ENCODE results near the gene ANG. TPM values are rescaled to one million over a fixed set of nuclear protein-coding genes. Genes with fewer than 3 reads are reported as not detected.

Gene ANG
- total RNA-seq, 4 donors from 2014 or later = 19.8 to 45.5 (median 32.1) TPM

DNA sequence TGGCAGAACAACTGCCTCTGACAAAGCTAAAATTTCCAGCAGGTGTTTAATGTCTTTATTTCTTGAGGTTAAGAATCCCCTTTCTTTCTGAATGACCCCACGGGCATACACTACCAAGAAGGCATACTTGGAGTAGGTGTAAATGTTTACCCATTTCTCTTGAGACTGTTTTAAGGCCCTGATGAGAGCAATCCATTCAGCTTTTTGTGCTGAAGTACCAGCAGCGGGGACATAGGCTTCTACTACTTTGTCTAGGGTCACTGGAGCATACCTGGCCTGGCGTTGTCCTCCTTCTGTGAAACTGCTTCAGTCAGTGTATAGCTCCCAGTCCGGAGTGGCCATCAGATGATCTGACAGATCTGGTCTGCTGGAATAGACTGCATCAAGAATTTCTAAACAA lies 22.7 kb downstream of the ANG start:
- H3K4me3 ChIP-seq (ENCODE audit: low read depth, poor library complexity, severe bottlenecking) = no peak overlapping the region
- WGBS, 2 donors = 77 to 91% methylated on average over 4 of the region's 4 CpGs
- TF ChIP-seq, protein P1, sequence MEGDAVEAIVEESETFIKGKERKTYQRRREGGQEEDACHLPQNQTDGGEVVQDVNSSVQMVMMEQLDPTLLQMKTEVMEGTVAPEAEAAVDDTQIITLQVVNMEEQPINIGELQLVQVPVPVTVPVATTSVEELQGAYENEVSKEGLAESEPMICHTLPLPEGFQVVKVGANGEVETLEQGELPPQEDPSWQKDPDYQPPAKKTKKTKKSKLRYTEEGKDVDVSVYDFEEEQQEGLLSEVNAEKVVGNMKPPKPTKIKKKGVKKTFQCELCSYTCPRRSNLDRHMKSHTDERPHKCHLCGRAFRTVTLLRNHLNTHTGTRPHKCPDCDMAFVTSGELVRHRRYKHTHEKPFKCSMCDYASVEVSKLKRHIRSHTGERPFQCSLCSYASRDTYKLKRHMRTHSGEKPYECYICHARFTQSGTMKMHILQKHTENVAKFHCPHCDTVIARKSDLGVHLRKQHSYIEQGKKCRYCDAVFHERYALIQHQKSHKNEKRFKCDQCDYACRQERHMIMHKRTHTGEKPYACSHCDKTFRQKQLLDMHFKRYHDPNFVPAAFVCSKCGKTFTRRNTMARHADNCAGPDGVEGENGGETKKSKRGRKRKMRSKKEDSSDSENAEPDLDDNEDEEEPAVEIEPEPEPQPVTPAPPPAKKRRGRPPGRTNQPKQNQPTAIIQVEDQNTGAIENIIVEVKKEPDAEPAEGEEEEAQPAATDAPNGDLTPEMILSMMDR (IDR thresholded peaks at IDR 0.05) = no peak
- TF ChIP-seq POLR2A (IDR thresholded peaks at IDR 0.05) = no peak
- no peak for DNase-seq (ENCODE audit: low spot score in 2 of 2)
- intact Hi-C loops (cut with DNase I; ENCODE audit: low total_unique reads) = no loop called here

DNA sequence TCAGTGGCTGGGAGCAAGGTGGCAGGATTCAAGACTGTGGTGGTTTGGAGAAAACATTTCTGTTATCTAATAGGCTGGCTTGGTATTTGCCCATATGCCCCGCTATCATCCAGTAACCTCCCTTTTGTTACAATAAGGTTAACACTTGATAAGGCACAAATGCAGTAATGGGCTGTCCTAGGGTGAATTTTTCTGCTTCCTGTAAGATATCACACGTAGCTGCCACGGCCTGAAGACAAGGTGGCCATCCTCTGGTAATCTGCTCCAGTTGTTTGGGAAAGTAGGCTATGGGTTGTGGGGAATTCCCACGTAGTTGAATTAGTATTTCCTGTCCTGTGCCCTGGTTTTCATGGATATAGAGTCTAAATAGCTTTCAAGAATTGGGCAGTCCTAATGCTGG lies 23.1 kb downstream of the ANG start:
- no peak for TF ChIP-seq POLR2A (IDR thresholded peaks at IDR 0.05)
- DNase-seq (ENCODE audit: low spot score in 2 of 2) = no peak
- no peak overlapping the region for H3K4me3 ChIP-seq (ENCODE audit: low read depth, poor library complexity, severe bottlenecking)
- intact Hi-C loops (cut with DNase I; ENCODE audit: low total_unique reads) = no loop called here
- 54 to 64% methylated on average over 4 of the region's 4 CpGs for WGBS, 2 donors

DNA sequence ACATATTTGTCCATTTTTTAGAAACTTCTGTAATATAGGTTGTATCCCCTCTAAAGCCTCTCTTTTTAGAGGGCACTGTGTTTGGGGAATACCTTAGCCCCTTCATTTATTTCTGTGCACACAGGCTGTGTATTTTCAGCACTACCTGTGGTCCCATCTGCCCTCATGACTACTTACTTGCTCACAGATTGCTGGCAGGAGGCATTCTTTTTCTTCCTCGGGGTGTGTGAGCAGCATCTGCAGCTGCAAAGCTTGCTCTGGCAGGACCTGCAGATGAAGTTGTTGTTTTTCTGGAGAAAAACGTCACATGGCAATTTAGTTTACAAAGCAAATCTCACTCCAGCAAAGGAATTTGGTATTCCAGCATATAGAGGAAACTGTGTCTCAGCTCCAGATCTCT lies 24.3 kb downstream of the ANG start:
- intact Hi-C loops (cut with DNase I; ENCODE audit: low total_unique reads) = no loop called here
- WGBS, 2 donors = 10% methylated on average over 2 of the region's 2 CpGs
- TF ChIP-seq POLR2A (IDR thresholded peaks at IDR 0.05) = no peak
- TF ChIP-seq, protein P1 (IDR thresholded peaks at IDR 0.05) = no peak
- DNase-seq (ENCODE audit: low spot score in 2 of 2) = no peak
- no peak overlapping the region for H3K4me3 ChIP-seq (ENCODE audit: low read depth, poor library complexity, severe bottlenecking)

DNA sequence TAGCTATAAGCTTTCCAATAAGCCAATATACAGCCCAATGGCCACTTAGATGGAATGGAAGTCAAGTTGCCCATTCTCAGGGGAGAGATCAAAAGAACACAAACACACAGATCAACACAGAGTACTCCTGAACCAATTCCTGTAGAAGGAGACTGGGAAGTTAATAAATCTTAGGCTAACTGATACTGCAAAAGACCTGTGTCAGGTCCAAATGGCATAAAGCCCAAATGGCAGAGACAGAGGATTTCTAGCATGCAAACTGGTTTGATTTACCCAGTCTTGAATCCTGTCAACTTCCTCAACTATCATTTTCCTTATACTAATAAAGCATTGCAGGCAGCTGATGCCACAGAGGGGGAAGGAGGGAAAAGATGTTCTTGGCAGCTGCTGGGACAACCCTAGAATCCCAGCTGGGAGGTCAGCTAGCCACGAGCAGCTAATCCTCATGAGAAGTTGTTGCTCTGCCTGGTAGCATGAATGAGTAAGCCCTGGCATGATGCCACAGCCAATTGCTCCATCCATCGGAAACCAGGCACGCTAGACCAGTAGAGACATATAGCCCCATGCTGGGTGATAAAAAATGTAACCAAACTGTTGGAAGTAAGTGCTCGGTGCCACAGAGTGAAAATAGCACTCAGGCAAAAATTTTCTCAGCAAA lies 26.2 kb downstream of the ANG start:
- TF ChIP-seq, protein P1 (IDR thresholded peaks at IDR 0.05) = no peak
- no peak for TF ChIP-seq POLR2A (IDR thresholded peaks at IDR 0.05)
- WGBS, 2 donors = 30 to 31% methylated on average over 4 of the region's 4 CpGs
- H3K4me3 ChIP-seq (ENCODE audit: low read depth, poor library complexity, severe bottlenecking) = no peak overlapping the region
- intact Hi-C loops (cut with DNase I; ENCODE audit: low total_unique reads) = no loop called here
- peak; percentile 85 to 96 for DNase-seq (ENCODE audit: low spot score in 2 of 2)

DNA sequence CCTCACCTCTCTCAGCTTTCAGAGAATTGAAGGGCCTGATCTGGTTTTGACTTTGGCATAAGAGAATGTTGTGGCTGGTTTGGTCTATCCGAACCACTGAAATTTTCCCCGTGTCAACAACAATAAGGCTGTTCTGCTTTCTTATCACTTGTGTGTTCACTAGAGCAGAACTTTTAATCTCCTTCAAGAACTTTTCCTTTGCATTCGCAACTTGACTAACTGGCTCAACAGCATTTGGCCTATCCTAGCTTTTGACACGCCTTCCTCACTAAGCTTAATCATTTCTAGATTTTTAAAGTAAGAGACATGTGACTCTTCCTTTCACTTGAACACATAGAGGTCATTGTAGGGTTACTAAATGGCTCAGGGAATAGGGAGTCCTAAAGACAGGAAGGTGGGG lies 31.2 kb downstream of the ANG start:
- TF ChIP-seq POLR2A (IDR thresholded peaks at IDR 0.05) = no peak
- TF ChIP-seq, protein P1 (IDR thresholded peaks at IDR 0.05) = no peak
- H3K4me3 ChIP-seq (ENCODE audit: low read depth, poor library complexity, severe bottlenecking) = no peak overlapping the region
- intact Hi-C loops (cut with DNase I; ENCODE audit: low total_unique reads) = no loop called here
- 48 to 54% methylated on average over 4 of the region's 4 CpGs for WGBS, 2 donors
- no peak for DNase-seq (ENCODE audit: low spot score in 2 of 2)

DNA sequence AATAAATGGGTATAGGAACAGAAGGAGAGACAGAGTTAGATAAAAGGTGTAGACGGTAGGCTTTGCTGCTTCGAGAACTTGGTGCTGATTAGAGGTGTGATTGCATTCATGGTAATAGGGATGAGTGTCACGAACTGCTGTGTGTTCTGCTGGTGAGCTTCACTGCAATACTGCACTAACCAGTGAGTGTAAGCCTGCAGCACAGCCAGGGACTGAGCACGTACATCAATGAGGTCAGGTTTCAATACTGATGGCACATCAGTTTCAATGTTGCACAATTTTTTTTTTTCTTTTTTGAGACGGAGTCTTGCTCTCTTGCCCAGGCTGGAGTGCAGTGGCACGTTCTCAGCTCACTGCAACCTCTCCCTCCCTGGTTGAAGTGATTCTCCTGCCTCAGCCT lies 32.2 kb downstream of the ANG start:
- TF ChIP-seq, protein P1 (IDR thresholded peaks at IDR 0.05) = no peak
- no peak for TF ChIP-seq POLR2A (IDR thresholded peaks at IDR 0.05)
- H3K4me3 ChIP-seq (ENCODE audit: low read depth, poor library complexity, severe bottlenecking) = no peak overlapping the region
- DNase-seq (ENCODE audit: low spot score in 2 of 2) = no peak
- intact Hi-C loops (cut with DNase I; ENCODE audit: low total_unique reads) = no loop called here
- WGBS, 2 donors = 74 to 76% methylated on average over 6 of the region's 6 CpGs
